M059J (cell line): ENCODE data around the gene PIK3R6. TPM values are rescaled to one million over a fixed set of nuclear protein-coding genes. Genes with fewer than 3 reads are reported as not detected.
"Not testable (repeated sequence)": the region's sequence is repeated elsewhere in the genome, so short reads cannot be mapped to it uniquely, and the experiment has no call there.

Source experiments
- DNase-seq: peaks from one replicate; pipeline ENCODE4 v3.0.0-alpha.2; 2012; ENCODE audit warnings: low read depth
- total RNA-seq: library from RNA; depleted of rRNA; stranded (reverse); fragments of >200 nt; shearing (Covaris generic); gene quantifications from 2 replicates; pipeline ENCODE4 v1.2.3, GENCODE V29; 2014

Gene PIK3R6
- total RNA-seq, 1 experiment from 2014 or later = not detected

DNA sequence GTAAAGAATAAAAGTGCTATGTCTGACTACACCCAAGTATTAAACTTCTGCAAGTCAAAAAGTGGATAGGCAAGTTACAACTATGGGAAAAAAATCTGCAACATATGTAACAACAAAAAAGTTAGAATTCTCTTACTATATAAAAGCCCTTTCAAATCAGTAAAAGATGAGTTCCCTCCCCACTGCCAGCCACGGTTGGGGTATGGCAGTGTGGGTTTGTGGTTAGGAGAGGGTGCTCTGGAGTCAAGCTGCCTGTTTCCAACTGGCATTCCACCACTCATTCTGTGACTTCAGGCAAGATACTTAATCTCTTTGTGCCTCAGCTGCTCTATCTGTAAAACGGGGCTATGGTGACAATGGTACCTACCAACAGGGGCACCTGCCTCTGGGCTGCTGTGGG is 41.7 kb downstream of the PIK3R6 start:
- no peak for DNase-seq

DNA sequence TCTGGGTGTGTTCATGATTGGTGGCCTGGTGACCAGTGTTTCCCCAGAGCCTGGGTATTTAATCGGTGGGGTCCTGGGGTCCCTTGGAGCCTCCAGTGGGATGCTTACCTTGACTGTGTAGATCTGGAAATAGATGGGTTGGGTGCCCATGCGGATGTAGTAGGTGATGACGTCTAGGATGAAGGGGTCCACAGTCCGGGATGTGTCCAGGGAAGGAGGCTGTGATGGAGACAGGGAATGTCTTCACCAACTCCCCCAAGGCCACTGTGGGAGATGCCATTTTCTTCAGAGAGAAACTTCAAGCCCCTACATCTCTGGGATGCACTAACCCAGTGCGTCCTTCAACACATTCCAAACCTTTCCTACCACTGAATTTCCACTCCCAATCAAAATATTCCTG is 44.2 kb downstream of the PIK3R6 start:
- DNase-seq = no peak

DNA sequence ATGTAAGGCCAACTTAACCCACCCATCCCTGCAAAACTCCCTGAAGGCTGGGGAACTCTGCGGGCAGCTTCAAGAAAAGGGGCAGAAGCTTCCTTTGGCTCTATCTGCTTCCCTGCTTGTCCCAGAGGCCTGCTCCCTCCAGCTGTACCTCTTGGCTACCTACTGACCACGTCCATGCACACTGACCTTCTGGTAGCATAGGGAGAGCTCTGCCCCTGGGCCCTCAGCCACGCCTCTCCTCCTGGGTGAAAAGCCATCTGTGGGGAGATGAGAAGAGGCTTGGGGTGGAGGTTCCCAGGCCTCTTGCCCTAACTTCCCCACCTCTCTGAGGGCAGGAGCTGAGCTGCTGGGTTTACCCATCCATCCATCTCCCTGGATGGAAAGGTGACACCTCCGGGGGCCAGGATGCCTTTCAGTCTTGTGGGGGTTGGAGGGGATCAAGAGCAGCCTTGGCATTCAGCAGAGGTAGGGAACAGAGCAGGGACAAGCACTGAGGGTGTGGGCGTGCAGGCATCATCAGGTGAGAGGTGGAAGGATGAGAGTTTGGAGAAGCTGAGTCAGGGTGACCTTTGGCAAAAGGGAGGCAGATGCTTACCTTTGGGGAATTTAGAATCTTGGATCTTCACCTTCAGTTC is 45.0 kb downstream of the PIK3R6 start:
- no peak for DNase-seq

DNA sequence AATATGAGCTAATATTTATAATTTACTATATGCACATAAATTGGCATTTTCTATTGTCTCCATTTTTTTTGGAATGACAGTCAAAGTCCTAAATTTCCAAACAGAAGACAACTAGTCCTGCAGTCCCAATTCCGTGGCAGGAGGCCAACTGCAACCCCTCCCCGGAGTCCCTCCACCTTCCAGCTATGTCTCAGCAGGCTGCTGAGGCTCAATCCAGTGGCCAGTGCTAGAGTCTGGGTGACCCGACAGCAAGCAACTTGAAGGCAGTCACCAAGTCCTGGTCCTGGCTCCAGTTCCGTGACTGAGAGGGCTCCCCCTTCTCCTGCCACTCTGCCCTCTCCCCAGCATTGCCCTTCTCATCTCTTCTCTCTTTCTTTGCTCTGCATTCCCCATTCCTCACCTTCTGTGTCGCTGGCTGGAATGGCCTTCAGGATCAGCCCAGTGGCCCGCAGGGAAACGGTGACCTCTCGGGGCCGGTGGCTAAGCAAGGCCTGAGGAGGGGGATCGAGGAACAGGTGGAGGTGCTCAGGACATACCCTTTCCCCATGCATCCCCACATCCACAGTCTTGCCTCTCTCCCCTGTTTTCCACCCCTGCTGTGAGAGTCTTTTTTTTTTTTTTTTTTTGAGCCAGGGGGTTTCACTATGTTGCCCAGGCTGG is 45.9 kb downstream of the PIK3R6 start:
- no peak for DNase-seq

DNA sequence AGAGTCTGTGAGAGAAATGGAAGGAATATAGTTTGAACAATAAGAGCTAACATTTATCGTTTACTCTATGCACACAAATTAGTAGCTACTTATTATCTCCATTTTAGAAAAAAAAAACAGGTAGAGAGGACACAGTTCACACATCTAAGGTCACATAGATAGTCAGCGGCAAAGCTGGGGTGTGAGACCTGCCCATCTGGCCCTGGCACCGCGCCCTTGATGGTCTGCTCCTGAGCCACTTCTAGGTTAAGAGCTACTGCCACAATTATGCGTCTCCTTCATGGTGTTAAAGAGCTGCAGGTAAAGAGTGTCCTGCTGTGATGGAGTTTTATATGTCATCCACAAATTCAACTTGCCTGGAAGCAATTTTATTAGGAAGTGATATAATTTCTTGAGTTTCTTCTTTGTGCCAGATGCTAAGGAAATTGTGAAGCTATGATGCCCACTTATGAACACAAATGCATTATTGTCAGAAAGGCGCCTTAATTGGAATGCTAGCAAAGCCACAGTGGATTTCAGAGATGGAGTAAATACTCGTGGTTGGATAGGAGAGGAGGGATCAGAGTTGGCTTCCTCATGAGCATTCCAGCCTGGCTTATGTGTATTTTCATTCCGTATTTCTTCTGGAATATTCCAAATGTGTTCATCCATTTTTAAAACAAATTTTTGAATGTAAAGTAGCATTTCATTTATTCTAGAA is 47.0 kb downstream of the PIK3R6 start:
- no peak for DNase-seq

DNA sequence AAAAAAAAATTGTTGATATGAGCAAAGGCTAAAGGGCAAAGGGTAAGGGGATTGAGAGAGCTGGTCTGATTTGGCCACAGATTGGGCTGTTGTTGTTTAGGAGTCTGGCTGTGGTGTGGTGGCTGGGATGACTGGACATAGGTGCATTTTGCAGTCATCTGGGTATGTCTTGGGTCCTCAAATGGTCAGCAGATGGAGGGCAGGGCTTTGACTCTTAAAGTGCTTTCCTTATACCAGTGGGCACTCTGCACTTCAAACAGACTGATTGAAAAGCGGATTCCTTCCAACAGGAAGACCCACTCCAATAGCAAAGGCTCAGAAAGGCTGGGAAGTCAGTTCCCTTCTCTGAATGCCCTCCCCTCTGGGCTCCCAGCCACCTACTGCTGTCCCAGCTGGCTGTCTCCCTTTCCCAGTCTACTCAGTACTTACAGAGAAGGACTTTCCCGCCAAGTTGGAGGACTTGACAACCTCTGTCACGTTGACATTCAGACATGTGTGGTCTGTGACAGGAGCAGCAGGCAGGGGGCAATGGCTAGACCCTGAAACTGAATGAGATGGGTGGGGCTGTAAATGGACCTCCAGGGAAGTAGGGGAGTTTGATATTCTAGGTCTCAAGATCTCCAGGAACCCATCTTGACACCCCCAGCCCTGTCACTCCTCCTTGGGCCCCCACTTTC is 48.7 kb downstream of the PIK3R6 start:
- DNase-seq = no peak

DNA sequence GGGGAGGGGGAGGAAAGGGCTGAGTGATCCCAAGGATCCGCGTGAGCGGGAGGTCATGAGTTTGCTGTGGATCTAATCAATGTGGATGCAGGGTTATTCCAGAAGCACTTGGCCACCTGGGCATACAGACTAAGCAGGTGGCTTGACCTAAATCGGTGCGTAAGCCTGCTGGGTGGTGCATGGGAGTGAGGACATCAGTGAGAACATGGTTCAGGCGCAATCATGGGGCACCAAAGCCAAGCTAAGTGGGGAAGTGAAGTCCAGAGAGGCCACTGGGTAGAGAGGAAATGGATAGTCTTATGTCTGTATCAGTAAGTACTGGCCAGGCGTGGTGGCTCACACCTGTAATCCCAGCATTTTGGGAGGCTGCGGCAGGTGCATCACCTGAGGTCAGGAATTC is 49.4 kb downstream of the PIK3R6 start:
- no peak for DNase-seq

DNA sequence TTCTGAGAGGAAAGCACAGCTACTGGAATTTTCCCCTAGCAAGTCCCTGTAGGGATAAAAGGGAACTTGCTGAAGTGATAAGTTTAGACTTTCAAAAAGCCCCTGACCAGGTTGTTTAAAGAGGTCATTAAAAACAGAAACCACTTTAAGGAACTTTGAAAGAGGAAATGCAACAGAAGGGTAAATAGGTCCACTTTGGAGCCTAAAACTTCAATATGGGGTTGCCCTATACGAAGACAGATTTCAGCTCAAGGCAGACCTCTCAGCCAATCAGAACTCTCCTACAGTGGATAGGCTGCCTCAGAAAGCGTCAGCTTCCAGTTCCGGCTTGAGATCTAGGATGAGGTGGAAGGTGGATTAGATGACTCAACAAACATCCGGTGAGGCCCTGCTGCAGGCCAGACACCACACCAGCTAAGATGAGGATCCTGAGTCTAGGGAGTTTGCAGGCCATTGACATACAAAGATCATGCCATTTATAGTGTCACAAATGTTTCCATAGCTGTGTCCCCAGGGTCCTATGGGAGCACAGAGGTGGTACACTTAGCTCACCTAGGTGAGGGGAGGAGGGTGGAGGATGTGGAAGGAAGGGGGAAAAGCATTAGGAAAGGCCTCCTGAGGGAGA is 60.4 kb downstream of the PIK3R6 start:
- peak; percentile 50 for DNase-seq

DNA sequence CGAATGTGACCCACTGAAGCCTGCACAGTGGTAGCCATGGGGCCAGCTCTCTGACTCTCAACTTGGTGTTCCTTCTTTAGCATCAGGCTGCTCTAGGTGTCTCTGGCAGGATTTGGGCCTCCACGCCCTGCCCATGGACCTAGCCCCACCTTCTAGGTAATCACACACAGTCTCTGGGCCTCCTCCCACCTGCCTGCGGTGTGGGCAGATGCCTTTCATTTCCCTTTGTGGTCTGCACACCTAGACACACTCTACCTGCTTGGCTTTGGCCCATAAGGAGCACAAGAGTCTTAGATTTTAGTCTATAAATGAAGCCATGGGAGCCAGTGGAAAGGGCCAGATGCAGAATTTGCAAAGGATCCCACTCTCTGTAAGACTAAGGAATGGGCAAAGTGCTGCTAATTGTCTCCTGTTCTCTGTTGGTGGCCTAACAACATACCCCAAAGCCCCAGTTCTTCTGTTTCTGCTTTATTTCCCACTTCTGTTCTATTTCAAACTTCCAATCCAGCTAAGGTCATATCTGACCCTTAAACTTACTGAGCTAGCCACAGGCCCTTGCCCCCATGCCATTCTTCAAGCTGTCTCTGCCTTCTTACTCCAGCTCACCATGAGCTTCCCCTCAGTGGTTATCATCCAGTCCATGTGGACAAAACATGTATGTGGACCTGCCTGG is 61.1 kb downstream of the PIK3R6 start:
- no peak for DNase-seq

DNA sequence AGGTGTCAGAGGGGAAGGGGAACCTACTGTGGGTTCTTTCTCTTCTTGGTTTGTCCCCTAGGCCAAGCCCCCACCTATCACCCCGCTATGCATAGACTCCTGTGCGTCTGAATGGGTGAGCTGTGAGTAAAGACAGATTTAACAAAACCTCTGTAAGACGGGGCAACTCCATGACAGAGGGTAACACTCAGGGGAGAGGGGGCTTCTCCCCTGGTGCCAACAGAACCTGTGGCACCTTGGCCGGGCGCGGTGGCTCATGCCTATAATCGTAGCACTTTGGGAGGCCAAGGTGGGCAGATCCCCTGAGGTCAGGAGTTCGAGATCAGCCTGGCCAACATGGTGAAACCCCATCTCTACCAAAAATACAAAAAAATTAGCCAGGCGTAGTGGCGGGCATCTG is 62.1 kb downstream of the PIK3R6 start:
- not testable (repeated sequence) for DNase-seq

DNA sequence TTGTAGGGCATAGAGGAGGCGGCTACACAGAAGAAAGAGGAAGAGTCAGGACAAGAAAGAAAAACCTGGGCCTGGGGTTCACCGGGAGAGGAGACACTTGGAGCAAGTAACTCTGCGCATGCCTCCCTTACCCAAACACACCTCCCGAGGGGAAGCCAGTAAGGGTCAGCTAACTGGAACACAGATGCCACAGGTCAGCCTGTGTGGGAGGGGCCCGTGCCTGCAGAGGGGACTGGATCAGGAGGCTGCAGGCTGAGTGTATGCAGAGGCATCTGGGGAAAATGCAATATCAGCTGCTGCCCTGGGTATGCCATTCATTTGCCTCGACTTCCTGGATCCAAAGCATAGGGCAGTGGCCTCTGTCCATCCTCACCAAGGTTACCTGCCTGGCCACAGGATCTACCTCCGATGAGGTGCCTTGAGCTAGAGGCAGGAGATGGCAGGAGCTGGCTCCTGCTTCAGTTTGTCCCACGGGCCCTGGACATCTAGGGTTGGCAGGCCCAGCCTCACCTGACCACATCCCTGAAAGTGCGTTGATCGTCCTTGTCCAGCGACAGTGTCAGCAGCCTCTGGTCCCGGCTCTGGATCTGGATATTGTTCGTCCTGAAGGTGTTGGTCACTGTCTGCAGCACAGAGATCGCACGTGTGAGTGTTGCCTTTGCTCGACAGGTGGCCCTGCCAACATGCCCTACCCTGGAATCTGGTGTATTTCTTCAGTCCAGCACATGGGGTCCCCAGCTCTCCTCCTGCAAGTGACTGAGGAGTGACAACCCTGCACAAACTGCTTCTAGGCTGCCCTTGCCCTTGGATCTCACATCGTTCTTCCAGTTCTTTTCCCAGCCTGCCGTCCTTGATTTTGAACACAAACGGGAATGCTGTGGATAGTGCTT is 63.7 kb downstream of the PIK3R6 start:
- DNase-seq = no peak

DNA sequence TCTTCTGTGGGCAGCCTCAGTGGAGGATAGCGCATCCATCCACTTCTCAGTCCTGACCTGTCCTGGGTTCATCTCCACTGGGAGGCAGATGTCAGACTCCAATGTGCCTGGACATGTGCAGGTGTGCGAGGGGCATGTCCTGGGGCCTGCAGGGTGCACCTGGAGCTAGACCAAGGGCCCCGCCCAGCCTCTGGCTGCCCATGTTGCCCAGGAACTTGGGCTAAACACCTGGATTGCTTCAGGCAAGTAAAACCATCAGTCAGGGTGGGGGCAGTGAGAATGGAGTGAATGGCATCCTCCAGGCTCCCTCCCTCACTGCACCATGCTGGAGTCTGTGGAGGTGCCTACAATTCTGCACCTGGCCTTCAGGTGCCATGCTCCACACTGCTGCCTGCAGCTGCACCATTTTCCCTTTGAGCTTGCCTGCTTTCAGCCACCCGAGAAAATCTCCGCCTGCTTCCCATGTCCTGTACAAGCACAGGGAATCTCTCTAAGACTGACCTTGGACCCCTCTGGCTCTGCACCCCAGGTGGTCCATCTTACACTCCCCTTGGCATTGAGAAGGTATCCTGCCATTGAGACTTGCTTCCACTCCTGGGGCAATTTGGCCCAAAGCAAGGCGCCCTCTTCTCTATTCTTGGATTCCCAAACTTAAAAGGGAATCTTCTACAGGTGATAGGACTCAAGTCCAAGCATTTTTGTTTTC is 66.2 kb downstream of the PIK3R6 start:
- DNase-seq = no peak

DNA sequence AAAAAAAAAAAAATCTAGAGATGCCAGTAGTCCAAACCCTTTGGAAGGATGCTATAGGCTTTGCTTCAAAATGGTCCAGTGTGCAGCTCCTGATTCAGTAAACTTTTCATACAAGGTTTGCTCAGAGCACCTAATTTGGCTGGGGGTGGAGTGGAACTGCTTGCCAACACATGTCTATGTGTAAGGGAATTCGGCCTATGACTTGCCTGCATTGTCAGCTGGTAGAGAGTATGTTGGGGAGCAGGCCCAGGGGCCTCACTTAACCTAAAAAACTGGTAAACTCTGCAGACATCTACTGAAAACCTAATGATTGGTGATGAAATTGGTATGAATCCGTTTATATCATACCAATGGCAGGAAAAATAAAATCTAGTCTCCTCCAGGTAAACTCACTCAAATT is 66.8 kb downstream of the PIK3R6 start:
- DNase-seq = no peak

DNA sequence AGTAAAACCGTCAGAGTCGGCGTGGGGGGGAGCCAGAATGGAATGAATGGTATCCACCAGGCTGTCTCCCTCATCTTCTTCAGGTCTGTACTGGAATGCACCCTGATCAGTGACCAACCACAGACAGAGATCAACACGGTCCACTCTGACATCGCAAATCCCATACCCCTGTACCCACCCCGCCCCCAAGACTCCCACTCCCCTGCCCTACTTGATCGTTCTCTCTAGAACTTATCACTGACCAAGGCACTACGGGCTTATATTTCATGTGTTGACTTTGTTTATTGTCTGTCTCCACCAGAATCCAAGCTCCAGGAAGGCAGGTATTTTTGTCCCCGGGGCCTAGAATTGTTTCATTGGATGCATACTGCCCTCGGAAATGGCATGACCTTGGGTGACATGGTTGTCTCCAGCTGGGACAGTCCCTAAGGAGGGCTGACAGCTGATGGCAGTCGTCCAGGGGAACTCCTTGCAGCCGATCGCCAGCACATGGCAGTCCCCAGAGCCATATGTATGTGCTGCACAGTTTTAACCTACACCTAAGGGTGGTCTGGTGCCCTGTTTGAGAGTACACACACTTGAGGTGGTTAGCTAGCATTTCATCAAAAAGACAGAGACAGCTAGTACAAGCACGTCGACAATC is 67.8 kb downstream of the PIK3R6 start:
- DNase-seq = no peak

DNA sequence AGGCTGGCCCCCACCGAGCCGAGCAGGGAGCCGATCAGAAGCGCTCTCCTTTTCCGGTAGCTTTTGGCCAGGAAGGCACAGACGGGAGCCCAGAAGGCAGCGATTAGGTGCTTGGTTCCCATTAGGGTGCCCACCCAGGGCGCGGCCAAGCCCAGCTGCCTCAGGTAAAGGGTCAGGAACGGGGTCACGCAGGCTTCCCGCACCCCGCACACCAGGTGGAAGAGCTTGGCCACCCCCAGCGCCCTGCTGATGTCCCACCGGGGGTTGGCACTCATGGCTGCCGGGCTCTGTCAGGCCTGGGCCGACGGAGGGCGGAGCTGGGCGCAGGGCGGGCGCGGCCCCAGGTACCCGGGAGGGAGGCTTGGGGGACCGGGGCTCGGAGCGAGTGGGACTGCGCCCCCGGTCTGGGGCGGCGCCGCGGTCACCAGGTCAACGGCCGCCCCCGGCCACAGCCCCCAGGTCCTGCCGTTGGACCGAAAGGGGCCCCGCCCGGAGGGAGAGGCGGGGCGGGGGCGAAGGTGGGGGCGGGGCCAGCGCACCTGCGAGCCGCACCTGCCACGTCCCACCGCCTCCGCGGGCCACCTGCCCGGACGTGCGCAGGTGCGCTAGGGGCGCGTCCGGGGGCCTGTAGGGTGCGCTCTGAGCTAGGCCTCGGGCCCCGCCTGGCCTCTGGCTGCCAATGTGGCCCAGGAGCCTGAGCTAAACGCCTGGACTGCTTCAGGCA is 68.5 kb downstream of the PIK3R6 start, which contains the start of gene MFSD6L:
TSS of gene MFSD6L (minus strand) at position 520 of the 724 bp plus-strand sequence. CDS start at position 275, 245 bp downstream.
- DNase-seq = no peak

DNA sequence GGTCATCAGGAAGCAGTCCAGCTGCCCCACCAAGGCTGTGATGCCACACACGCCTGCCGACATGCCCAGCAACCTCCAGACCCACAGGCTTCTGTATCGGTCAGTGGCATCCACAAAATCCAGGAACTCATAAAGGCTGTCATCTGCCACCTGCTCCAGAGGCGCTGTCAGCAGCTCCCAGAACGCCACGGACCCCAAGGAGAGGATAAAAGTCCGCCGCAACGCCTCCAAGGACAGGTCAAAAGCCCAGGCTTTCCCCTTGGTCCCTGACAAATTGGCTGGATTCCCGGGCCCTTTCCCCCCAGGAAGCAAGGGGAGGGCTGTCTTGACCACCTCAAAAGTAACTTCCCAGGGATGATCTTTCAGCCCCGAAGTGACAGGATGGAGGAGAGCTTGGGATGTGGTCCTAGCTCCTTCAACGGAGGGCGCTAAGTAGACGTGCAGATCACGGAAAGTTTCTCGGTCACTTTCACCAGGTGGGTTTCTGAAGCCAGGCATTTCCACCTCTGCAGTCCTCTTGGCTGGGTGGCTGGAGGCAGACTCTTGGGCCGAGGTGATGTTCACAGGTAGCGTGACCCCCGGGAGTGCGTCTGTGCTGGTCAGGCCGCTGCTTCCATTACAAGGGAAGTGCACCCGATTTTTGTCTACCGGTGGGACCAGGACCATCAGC is 69.2 kb downstream of the PIK3R6 start:
- DNase-seq = no peak

DNA sequence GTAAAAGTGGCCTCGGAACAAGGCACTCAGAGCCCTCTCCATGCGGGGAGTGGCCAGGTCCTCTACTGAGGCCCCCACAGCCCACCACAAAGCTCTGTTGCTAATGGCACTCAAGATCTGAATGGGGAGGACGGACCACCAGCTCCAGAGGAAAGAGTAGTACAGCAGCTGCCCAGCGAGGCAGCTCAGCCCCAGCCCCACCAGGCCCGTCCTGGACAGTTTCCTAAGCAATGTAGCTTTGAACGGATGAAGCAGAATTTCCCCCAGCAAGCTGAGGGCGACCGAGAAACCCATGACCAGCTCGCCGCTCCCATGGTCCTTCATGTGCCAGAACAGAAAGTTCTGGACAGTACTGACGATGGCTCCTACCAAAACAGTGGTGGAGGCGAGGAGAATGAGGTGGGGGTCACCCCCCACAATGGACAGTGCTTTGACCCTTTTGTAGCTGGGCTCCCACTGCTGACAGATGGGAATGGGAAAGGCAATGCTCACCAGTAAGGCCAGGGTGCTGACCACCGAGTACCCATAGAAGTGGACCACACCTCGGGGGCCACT is 69.8 kb downstream of the PIK3R6 start:
- DNase-seq = no peak

DNA sequence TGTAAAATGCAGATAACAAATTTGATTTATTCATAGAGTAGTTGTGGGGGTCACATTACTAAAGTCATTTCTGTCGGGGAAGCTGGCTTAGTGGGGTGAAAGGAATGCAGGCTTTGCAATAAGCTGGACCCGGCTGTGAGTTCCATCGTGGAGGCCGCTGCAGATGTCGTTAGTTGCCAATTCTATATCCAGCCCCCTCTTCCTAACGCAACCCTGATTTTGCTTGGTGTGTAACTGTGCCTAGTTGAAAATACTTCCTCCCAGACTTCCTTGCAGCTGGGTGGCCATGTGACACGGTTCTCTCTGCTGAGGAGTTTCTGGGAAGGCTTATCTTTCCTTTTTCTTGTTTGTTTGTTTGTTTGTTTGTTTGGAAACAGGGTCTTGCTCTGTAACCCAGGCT is 72.8 kb downstream of the PIK3R6 start:
- no peak for DNase-seq
